ENCODE measurements around the gene CFAP57.

DNA sequence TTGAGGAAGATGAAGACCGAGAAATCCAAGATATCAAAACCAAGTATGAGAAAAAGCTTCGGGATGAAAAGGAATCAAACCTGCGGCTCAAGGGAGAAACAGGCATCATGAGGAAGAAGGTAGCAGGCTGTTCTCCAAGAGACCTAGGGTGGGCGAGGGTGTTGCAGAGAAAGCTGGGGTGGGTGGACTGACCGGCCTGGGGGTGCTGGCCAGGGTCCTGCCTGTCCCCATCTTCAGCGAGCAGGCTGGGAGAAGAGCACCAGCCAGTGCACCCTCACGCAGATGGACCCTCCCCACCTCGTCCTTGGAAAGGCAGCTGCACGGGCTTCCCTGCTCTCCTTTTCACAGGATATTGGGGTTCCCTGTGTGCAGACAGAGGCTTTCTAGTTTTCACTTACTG, 50.7 kb downstream of the CFAP57 start:
- no peak for TF ChIP-seq YY1 (IDR thresholded peaks at IDR 0.05; ENCODE audit: insufficient read depth, insufficient read length)
- TF ChIP-seq SUZ12 (IDR thresholded peaks at IDR 0.05; ENCODE audit: extremely low read depth, insufficient read depth, insufficient read length) = no peak
